ENCODE measurements around the gene ATXN7L3. TPM values are rescaled to one million over a fixed set of nuclear protein-coding genes. Genes with fewer than 3 reads are reported as not detected.
A peak's percentile ranks its signal among the peaks of the same experiment; 100 is the strongest.

ATXN7L3 gene
- total and polyA plus RNA-seq, 2 donors (not counting 3 experiments of a cell fraction or from before 2014, with no cell fraction given) = 61.3 to 82.5 TPM

DNA sequence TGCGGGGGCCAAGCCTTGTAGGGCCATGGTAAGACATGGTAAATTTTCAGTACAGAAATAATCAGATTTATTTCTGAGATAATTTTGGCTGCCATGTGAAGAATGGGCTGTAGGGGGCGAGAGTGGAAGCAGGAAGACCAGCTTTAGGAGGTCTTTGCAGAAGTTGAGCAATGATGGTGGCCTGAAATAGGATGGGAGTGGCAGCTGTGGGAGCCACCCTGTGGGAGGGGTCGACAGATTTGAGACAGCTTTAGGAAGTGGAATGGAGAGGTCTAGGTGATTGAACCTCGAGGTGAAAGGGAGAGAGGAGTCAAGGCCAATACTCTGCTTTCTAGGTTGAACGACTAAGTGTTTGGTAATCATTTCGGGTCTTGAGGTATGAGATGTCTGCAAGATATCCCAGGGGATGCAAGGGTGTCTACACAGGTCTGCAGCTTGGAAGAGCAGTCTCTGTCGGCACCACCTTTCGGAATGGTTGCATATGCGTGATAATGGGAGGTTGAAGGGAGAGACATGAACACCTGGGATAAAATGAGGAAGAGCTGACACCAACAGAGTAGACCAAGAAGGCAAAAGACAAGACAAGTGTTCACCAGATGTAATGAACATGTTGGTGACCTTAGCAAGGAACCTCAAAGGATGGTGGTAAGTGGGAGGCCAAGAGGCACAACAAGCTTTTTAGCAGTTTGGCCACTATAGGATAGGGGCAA lies 4.2 kb upstream of the ATXN7L3 start:
- peaks cover 0 to 16% of the 10 kb centered on the region in 2 experiments for H3K36me3 ChIP-seq (ENCODE audit: control insufficient read depth in 2 of 2, extremely low read depth in 1 of 2, insufficient read depth in 2 of 2, low read length in 2 of 2)
- H3K9ac ChIP-seq (replicated peaks; ENCODE audit: extremely low read depth, insufficient read depth, low read length) = no peak overlapping the region
- H3K27me3 ChIP-seq (ENCODE audit: control insufficient read depth in 2 of 2, insufficient read depth in 2 of 2, low read length in 2 of 2) = no peaks in the 10 kb centered on the region
- no TSS peak for BruUV-seq (replicated peaks)
- CTCF ChIA-PET = interaction anchor here (0.6 to 2.4 kb wide), 21 partner anchors 12 to 320 kb away, joined by 3 to 17 read pairs (median 3); partner anchors contain the start of genes GRN, LSM12, RUNDC3A and SLC25A39
- no peak overlapping the region for H3K4me2 ChIP-seq (ENCODE audit: insufficient read depth, low read length)
- H4K20me1 ChIP-seq (replicated peaks; ENCODE audit: control insufficient read depth, extremely low read depth, insufficient read depth, low read length) = no peaks in the 10 kb centered on the region
- no peaks in the 10 kb centered on the region for H3K9me1 ChIP-seq (replicated peaks; ENCODE audit: control insufficient read depth, extremely low read depth, insufficient read depth, low read length)
- H3K4me3 ChIP-seq (replicated peaks in 1 of 3; ENCODE audit: insufficient read depth in 1 of 3, low read depth in 1 of 3, low read length in 3 of 3) = no peak overlapping the region
- H3K9me3 ChIP-seq (replicated peaks; ENCODE audit: control insufficient read depth, insufficient read depth, low read length) = no peaks in the 10 kb centered on the region
- H3K27ac ChIP-seq (ENCODE audit: insufficient read depth, low read depth, low read length) = no peak overlapping the region
- peak; percentile 56 for DNase-seq (ENCODE audit: low read depth, low spot score)
- peak; percentile 77 for FAIRE-seq
- POLR2A ChIA-PET = interaction anchor here (1.5 kb wide), 1 partner anchor 141 kb away, joined by 4 read pairs; the partner anchor contains the start of gene GRN
- TF ChIP-seq FOS (IDR thresholded peaks at IDR 0.05; ENCODE audit: borderline replicate concordance, insufficient read depth, low read length) = no peak
- TF ChIP-seq, protein P1, sequence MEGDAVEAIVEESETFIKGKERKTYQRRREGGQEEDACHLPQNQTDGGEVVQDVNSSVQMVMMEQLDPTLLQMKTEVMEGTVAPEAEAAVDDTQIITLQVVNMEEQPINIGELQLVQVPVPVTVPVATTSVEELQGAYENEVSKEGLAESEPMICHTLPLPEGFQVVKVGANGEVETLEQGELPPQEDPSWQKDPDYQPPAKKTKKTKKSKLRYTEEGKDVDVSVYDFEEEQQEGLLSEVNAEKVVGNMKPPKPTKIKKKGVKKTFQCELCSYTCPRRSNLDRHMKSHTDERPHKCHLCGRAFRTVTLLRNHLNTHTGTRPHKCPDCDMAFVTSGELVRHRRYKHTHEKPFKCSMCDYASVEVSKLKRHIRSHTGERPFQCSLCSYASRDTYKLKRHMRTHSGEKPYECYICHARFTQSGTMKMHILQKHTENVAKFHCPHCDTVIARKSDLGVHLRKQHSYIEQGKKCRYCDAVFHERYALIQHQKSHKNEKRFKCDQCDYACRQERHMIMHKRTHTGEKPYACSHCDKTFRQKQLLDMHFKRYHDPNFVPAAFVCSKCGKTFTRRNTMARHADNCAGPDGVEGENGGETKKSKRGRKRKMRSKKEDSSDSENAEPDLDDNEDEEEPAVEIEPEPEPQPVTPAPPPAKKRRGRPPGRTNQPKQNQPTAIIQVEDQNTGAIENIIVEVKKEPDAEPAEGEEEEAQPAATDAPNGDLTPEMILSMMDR (IDR thresholded peaks at IDR 0.05; ENCODE audit: extremely low read depth in 1 of 2, insufficient read depth in 1 of 2, low read depth in 1 of 2, low read length in 2 of 2) = peak; percentile 72 to 81
- intact Hi-C loops (cut with micrococcal nuclease) (no loop called here), dilution Hi-C loops (cut with MboI; ENCODE audit: extremely low pct_ligation_motif_present, low sequenced_read_pairs) (no loop called here)
- no peak overlapping the region for H2AFZ ChIP-seq (ENCODE audit: low read depth, low read length)
- H3K79me2 ChIP-seq (ENCODE audit: control insufficient read depth, insufficient read depth, low read length) = peaks cover under 1% of the 10 kb centered on the region
- H3K4me1 ChIP-seq (ENCODE audit: control insufficient read depth, extremely low read depth, insufficient read depth, low read length) = peaks cover 12% of the 10 kb centered on the region

- Histone ChIP-seq H3K4me1 (ENCODE audit: control insufficient read depth, extremely low read depth, insufficient read depth, low read length) (peaks cover 20% of the 10 kb centered on the region), H3K9ac (replicated peaks; ENCODE audit: extremely low read depth, insufficient read depth, low read length) (no peak overlapping the region), H3K4me2 (ENCODE audit: insufficient read depth, low read length) (no peak overlapping the region), H3K27me3 (ENCODE audit: control insufficient read depth in 2 of 2, insufficient read depth in 2 of 2, low read length in 2 of 2) (no peaks in the 10 kb centered on the region), H3K27ac (ENCODE audit: insufficient read depth, low read depth, low read length) (no peak overlapping the region), H3K4me3 (replicated peaks in 1 of 3; ENCODE audit: insufficient read depth in 1 of 3, low read depth in 1 of 3, low read length in 3 of 3) (no peak overlapping the region), H2AFZ (ENCODE audit: low read depth, low read length) (no peak overlapping the region), H3K79me2 (ENCODE audit: control insufficient read depth, insufficient read depth, low read length) (peaks cover 12% of the 10 kb centered on the region), H3K9me1 (replicated peaks; ENCODE audit: control insufficient read depth, extremely low read depth, insufficient read depth, low read length) (no peaks in the 10 kb centered on the region), H3K9me3 (replicated peaks; ENCODE audit: control insufficient read depth, insufficient read depth, low read length) (no peaks in the 10 kb centered on the region), H3K36me3 (ENCODE audit: control insufficient read depth in 2 of 2, extremely low read depth in 1 of 2, insufficient read depth in 2 of 2, low read length in 2 of 2) (peaks cover 0 to 8% of the 10 kb centered on the region in 2 experiments), H4K20me1 (replicated peaks; ENCODE audit: control insufficient read depth, extremely low read depth, insufficient read depth, low read length) (no peaks in the 10 kb centered on the region)
- intact Hi-C loops (cut with micrococcal nuclease) = no loop called here
- TF ChIP-seq EZH2 (IDR thresholded peaks at IDR 0.05; ENCODE audit: borderline replicate concordance, low read depth, low read length, severe bottlenecking) (no peak), FOS (IDR thresholded peaks at IDR 0.05; ENCODE audit: borderline replicate concordance, insufficient read depth, low read length) (no peak), MYC (IDR thresholded peaks at IDR 0.05; ENCODE audit: low read depth, low read length) (no peak)
- CTCF ChIA-PET = interaction anchor here (1.0 to 2.4 kb wide), 4 partner anchors 9 to 126 kb away, joined by 3 to 9 read pairs (median 6); partner anchors contain the start of gene SLC25A39
- no TSS peak for BruUV-seq (replicated peaks)
- POLR2A ChIA-PET = no interaction called here
- FAIRE-seq (no peak), DNase-seq (ENCODE audit: low read depth, low spot score) (no peak)
- dilution Hi-C loops (cut with MboI; ENCODE audit: extremely low pct_ligation_motif_present, low sequenced_read_pairs) = no loop called here
These were observed 3.1 kb upstream of the ATXN7L3 start for GRCh38 chr17:44202756-44203155.

All from endothelial cell of umbilical vein (primary cell).